GM12878 (cell line): ENCODE data around the gene CDC45. TPM values are rescaled to one million over a fixed set of nuclear protein-coding genes. Genes with fewer than 3 reads are reported as not detected.

Experiments used
- BACH1 ChIP-seq: fragments of 450-650 bp; IDR thresholded peaks from 2 replicates; pipeline ENCODE4 v1.6.1; 2017; ENCODE audit warnings: mild to moderate bottlenecking, borderline replicate concordance
- CREB1 ChIP-seq: IDR thresholded peaks from 2 replicates; pipeline ENCODE4 v1.6.1; 2012; ENCODE audit warnings: low read depth, mild to moderate bottlenecking, inconsistent platforms
- EED ChIP-seq: sonication (generic); IDR thresholded peaks from 2 replicates; pipeline ENCODE4 v1.6.1; 2016; ENCODE audit warnings: antibody characterized with exemption, low read depth
- IRF5 ChIP-seq: fragments of 450-650 bp; IDR thresholded peaks from 2 replicates; pipeline ENCODE4 v1.6.1; 2017; ENCODE audit warnings: borderline replicate concordance
- NFYB ChIP-seq: IDR thresholded peaks from 2 replicates; pipeline ENCODE4 v1.6.1; 2011; ENCODE audit warnings: low read depth, mild to moderate bottlenecking, low read length, improper control_type of control experiment, moderate library complexity; ENCODE audit not compliant: insufficient read depth
- NR2F1 ChIP-seq: fragments of 450-650 bp; conservative IDR thresholded peaks from 2 replicates; pipeline ENCODE4 v1.6.1; 2017; ENCODE audit warnings: mild to moderate bottlenecking
- RCOR1 ChIP-seq: conservative IDR thresholded peaks from 2 replicates; pipeline ENCODE4 v1.6.1; 2012; ENCODE audit warnings: low read depth, low read length, improper control_type of control experiment
- SMAD5 ChIP-seq: IDR thresholded peaks from 2 replicates; pipeline ENCODE4 v1.6.1; 2016; ENCODE audit warnings: antibody characterized with exemption, low read depth
- TCF7 ChIP-seq: IDR thresholded peaks from 2 replicates; pipeline ENCODE4 v1.6.1; 2014; ENCODE audit warnings: antibody characterized with exemption, borderline replicate concordance
- ZBTB33 ChIP-seq: fragments of 450-650 bp; IDR thresholded peaks from 2 replicates; pipeline ENCODE4 v1.6.1; 2017; ENCODE audit warnings: mild to moderate bottlenecking
- ZBTB40 ChIP-seq: fragments of 450-650 bp; IDR thresholded peaks from 2 replicates; pipeline ENCODE4 v1.6.1; 2016; ENCODE audit warnings: mild to moderate bottlenecking, moderate library complexity, borderline replicate concordance
- ZNF217 ChIP-seq: fragments of 450-650 bp; IDR thresholded peaks from 2 replicates; pipeline ENCODE4 v1.6.1; 2017; ENCODE audit warnings: antibody characterized with exemption, mild to moderate bottlenecking
- ZNF384 ChIP-seq: IDR thresholded peaks from 2 replicates; pipeline ENCODE4 v1.6.1; 2012; ENCODE audit warnings: low read depth, mild to moderate bottlenecking, low read length, improper control_type of control experiment, borderline replicate concordance
- polyA plus RNA-seq, 11 experiments: library from polyadenylated mRNA; depleted of rRNA in 4 of 11; unstranded in 6 of 11; stranded (reverse) in 5 of 11; fragments of >200 nt; fragmentation: Nextera tagmentation in 4 of 11; fragmentation: Illumina TruSeq in 1 of 11; extraction: Ambion mirVana in 4 of 11; extraction: Trizol in 1 of 11; gene quantifications; 1 replicate in 1 of 11; 2 replicates in 10 of 11; pipeline versions ENCODE4 v1.2.1 to v1.2.3, GENCODE V29; 2011 to 2016; ENCODE audit warnings: inconsistent platforms in 2 of 11, missing spikeins in 2 of 11, low read depth in 1 of 11
- total RNA-seq, 4 experiments: library from RNA; depleted of rRNA in 3 of 4; stranded (reverse); fragments of >200 nt in 3 of 4; fragmentation: Illumina TruSeq in 1 of 4; extraction: Trizol in 1 of 4; gene quantifications; 2 replicates each; pipeline versions ENCODE4 v1.2.1 to v1.2.3, GENCODE V29; 2013 to 2021
- TF ChIP-seq, protein P1 (sequence below): fragments of 450-650 bp; conservative IDR thresholded peaks from 2 replicates; pipeline ENCODE4 v1.6.1; 2017; ENCODE audit warnings: mild to moderate bottlenecking, moderate library complexity
- TF ChIP-seq, protein P2 (sequence below): fragments of 150-350 bp; IDR thresholded peaks from 2 replicates; pipeline ENCODE4 v1.6.1; 2016; ENCODE audit warnings: low read depth, low read length

The CDC45 gene
- total and polyA plus RNA-seq, 10 of the 15 experiments (the other 5 are each of a cell fraction or from before 2014, with no cell fraction given): 40.8 to 88.5 (median 54.2) TPM

GRCh38 chr22:19447330-19448075, 32.2 kb upstream of the CDC45 start, which contains the start of gene C22orf39 (continued):
- TF ChIP-seq ZBTB40 (no peak), RCOR1 (0 out of 2 replicates have a peak, but pooled peaks have one; percentile 35), TCF7 (no peak), ZNF384 (no peak), NFYB (peak; percentile 93), SMAD5 (0 out of 2 replicates have a peak, but pooled peaks have one; percentile 42), ZBTB33 (no peak), EED (no peak), NR2F1 (peak; percentile 63; the same call in 1 of the 2 replicates), BACH1 (peak; percentile 82), ZNF217 (no peak), CREB1 (peak; percentile 86), IRF5 (no peak)
- TF ChIP-seq, protein P1, sequence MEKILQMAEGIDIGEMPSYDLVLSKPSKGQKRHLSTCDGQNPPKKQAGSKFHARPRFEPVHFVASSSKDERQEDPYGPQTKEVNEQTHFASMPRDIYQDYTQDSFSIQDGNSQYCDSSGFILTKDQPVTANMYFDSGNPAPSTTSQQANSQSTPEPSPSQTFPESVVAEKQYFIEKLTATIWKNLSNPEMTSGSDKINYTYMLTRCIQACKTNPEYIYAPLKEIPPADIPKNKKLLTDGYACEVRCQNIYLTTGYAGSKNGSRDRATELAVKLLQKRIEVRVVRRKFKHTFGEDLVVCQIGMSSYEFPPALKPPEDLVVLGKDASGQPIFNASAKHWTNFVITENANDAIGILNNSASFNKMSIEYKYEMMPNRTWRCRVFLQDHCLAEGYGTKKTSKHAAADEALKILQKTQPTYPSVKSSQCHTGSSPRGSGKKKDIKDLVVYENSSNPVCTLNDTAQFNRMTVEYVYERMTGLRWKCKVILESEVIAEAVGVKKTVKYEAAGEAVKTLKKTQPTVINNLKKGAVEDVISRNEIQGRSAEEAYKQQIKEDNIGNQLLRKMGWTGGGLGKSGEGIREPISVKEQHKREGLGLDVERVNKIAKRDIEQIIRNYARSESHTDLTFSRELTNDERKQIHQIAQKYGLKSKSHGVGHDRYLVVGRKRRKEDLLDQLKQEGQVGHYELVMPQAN: peak; percentile 90
- TF ChIP-seq, protein P2, sequence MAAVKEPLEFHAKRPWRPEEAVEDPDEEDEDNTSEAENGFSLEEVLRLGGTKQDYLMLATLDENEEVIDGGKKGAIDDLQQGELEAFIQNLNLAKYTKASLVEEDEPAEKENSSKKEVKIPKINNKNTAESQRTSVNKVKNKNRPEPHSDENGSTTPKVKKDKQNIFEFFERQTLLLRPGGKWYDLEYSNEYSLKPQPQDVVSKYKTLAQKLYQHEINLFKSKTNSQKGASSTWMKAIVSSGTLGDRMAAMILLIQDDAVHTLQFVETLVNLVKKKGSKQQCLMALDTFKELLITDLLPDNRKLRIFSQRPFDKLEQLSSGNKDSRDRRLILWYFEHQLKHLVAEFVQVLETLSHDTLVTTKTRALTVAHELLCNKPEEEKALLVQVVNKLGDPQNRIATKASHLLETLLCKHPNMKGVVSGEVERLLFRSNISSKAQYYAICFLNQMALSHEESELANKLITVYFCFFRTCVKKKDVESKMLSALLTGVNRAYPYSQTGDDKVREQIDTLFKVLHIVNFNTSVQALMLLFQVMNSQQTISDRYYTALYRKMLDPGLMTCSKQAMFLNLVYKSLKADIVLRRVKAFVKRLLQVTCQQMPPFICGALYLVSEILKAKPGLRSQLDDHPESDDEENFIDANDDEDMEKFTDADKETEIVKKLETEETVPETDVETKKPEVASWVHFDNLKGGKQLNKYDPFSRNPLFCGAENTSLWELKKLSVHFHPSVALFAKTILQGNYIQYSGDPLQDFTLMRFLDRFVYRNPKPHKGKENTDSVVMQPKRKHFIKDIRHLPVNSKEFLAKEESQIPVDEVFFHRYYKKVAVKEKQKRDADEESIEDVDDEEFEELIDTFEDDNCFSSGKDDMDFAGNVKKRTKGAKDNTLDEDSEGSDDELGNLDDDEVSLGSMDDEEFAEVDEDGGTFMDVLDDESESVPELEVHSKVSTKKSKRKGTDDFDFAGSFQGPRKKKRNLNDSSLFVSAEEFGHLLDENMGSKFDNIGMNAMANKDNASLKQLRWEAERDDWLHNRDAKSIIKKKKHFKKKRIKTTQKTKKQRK: peak; percentile 89
